DMS114 treated with DMSO at 0.1 percent for 48 hours (cell line): Measurements from ENCODE around the gene SMAP2.
"Not testable (repeated sequence)": the region's sequence is repeated elsewhere in the genome, so short reads cannot be mapped to it uniquely, and the experiment has no call there.

Experiments
- DNase-seq: peaks from one replicate; lab custom pipeline; 2025; ENCODE audit not compliant: unreplicated experiment; lab: John Stamatoyannopoulos, UW

Gene SMAP2

GRCh38 chr1:40373323-40374283, at the start of gene SMAP2:
SMAP2 (plus strand) TSS chr1:40373727; CDS start chr1:40374121, 394 bp downstream.
- DNase-seq, result peak; percentile 88

GRCh38 chr1:40331403-40331802, 42.1 kb upstream of the SMAP2 start:
- DNase-seq, result not testable (repeated sequence)

DNA sequence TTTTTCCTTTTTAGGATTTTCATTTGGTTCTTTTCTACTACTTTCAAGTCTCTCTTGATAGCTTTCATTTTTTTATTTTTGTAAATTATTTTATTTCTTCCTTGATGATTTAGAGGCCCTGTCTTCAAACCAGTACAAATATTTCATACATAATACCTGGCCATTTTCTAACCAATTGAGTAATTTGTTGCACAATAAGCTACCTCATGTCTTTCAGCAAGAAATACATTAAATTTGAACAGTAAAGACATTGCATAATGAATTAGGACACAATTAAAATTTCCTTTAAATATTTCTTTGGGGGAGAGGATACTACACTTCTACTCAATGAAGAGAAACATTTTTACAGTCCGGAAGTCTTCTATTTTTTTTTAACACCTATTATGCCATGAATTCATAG, 40.8 kb upstream of the SMAP2 start:
- DNase-seq, result no peak

- DNase-seq, result no peak
Measured at GRCh38 chr1:40337443-40337842, 36.1 kb upstream of the SMAP2 start.

- peak; percentile 71 for DNase-seq
Measured at GRCh38 chr1:40338745-40339419, 34.6 kb upstream of the SMAP2 start.

- DNase-seq, result no peak
Measured at GRCh38 chr1:40339420-40340323, 33.9 kb upstream of the SMAP2 start.

DNA sequence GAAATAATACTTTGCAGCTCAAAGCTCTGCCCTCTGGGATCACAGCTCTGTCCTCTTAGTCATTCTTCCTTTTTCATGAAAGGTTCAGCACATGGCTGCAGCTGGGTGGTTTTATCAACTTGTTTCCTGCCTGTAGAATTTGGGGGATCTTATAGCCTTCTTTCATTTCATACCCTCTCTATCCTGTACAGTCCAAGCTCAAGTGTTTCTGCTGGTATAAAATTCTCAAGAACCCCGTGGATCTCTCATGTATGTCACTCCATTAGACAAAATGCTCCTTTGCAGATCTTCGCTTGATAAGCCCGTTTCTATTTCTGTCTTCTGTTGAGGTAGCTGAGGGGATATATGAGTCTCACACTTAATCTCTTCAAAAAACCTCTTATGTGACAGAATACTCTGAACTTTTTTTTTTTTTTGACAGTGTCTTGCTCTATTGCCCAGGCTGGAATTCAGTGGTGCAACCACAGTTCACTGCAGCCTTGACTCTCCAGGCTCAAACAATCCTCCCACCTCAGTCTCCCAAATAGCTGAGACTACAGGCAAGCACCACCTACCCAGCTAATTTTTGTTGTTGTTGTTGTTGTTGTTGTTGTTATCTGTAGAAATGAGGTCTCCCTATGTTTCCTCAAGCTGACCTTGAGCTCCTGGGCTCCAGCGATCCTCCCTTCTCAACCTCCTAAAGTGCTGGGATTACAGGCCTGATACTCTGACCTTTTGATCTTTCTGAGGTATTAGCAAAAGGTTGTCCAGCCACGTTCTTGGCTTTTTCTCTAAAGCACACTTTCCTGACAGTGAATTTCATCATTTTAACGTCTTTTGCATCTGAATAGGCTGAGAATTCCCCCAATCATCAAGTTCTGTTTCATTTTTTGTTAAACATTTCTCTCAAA, 31.8 kb upstream of the SMAP2 start:
- DNase-seq, result no peak

DNA sequence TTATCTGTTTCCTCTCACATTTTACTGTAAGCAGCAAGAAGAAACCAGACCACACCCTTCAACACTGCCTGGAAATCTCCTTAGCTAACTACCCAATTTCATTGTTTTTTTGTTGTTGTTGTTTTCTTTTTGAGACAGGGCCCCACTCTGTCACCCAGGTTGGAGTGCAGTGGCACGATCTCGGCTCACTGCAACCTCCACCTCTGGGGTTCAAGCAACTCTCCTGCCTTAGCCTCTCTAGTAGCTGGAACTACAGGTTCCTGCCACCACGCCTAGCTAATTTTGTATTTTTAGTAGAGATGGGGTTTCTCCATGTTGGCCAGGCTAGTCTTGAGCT, 31.2 kb upstream of the SMAP2 start:
- DNase-seq, result not testable (repeated sequence)

DNA sequence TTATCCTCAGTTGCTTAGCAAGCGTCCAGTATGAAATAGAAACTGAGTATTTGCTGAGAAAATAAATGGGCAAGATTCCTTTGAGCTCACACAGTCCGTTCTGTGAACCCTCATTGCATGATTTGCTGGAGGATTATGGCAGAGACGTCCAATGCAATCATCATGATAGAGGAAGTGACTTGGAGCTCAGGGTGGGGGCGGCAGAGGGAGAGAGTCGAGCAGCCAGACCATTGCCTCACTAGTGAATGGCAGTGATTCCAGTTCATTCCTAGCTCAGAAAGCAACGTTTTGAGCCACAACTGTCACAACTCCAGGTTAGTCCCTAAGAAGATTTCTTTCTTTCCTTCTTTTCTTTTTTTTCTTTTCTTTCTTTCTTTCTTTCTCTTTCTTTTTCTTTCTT, 28.9 kb upstream of the SMAP2 start:
- DNase-seq, result peak; percentile 22

DNA sequence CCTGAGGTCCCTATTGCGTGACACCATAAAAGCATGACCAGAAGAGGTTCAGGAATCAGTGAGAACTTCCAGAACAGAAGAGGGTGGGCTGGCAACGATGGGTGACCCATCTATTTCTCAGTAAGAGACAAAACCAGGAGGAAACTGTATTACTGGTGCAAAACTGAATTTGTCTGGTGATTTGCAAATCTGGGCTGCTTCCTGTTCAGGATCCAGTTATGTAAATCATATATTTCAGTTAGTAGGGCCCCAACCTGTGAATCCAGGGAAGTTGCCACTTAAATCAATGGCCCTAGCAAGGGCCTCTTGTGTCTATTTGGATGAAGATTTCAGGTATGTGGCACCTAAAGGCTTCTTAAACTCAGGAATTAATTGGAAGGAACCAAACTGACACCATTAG, 23.1 kb upstream of the SMAP2 start:
- DNase-seq, result no peak

- no peak for DNase-seq
Measured at GRCh38 chr1:40351124-40351523, 22.4 kb upstream of the SMAP2 start.

- no peak for DNase-seq
Measured at GRCh38 chr1:40352126-40352525, 21.4 kb upstream of the SMAP2 start.

- DNase-seq, result no peak
Measured at GRCh38 chr1:40353082-40353481, 20.4 kb upstream of the SMAP2 start.

DNA sequence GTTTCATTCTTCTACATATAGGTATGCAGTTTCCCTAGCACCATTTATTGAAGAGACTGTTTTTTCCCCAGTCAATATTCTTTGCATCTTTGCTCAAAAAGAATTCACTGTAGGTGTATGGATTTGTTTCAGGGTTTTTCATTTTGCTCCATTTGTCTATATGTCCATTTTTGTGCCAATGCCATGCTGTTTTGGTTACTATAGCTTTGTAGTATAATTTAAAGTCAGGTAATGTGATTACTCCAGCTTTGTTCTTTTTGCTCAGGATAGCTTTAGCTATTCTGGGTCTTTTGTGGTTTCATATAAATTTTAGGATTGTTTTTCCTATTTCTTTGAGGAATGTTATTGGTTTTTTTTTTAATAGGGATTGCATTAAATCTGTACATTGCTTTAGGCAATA, 15.9 kb upstream of the SMAP2 start:
- DNase-seq, result no peak

GRCh38 chr1:40360631-40361030, 12.9 kb upstream of the SMAP2 start:
- DNase-seq, result no peak

GRCh38 chr1:40361201-40361600, 12.3 kb upstream of the SMAP2 start:
- DNase-seq, result no peak

DNA sequence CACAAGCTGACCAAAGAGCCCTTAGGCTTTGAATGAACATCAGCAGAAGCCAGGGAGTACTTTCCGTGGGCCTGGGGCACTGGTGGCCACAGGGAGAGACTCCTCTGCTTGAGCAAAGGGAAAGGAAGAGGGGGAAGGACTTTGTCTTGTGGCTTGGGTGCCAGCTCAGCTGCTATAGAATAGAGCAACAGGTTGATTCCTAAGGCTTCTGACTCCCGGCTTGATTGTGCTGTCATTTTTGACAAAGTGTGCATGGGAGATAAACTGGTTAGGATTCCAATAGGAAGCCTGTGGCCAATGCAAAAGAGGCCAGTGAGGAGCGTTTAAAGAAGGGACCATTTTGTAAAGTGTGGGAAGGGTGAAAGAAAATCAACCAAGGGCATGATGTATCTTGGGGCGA, 11.9 kb upstream of the SMAP2 start:
- no peak for DNase-seq

DNA sequence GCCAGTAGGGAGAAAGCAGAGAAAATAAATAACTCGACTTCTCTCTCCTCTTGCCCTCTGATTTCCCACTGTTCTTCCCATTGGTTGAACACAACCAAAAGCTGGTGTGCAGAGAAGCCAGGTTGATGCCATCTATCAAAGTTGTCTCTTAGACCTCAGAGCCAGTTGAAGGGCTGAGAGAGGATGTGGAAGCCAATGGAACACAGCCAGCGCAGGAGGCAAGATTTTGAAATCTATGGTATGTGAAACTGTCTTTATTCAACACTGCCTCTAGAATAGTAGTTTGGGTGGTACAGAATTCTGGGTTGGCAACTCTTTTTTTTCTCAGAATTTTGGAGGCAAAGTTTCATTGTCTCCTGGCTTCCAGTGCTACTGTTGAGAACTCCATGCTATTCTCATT, 11.3 kb upstream of the SMAP2 start:
- DNase-seq, result no peak

DNA sequence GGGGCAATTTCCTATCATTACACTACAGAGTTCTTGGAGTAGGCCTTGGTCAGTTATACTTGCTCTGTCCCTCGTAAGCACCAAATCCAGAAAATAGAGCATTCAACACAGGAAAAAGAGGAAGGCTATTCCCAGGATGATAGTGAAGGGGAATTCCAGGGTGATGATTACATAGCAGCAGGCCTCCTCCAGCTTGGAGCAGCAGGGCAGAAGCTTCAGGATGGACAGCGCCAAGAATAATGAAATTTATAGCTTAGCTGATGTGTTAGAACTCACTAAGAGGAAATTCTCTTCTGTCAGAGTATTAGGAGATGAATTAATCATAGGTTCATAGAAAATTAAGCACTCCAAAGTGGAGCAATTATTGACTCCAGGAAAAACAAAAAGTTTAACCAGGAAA, 10.8 kb upstream of the SMAP2 start:
- DNase-seq, result no peak

GRCh38 chr1:40363721-40364120, 9.8 kb upstream of the SMAP2 start:
- no peak for DNase-seq
